Measurements from ENCODE around the gene CCDC88C.

Gene CCDC88C

GRCh38 chr14:91339671-91340369 lies 77.8 kb downstream of the CCDC88C start:
- no peaks in the 10 kb centered on the region for H3K27me3 ChIP-seq (ENCODE audit: insufficient read depth, low read length)
- H2AFZ ChIP-seq (ENCODE audit: low read length) = no peak overlapping the region
- H3K9ac ChIP-seq (ENCODE audit: low read length) = no peak overlapping the region
- no peak overlapping the region for H3K4me2 ChIP-seq (ENCODE audit: low read length)
- no peak overlapping the region for H3K4me3 ChIP-seq (ENCODE audit: low read depth, low read length, poor library complexity, severe bottlenecking)
- H3K9me2 ChIP-seq (ENCODE audit: low read depth, low read length) = no peaks in the 10 kb centered on the region
- no peak overlapping the region for H3K27ac ChIP-seq (ENCODE audit: low read depth, low read length, poor library complexity, severe bottlenecking)
- no peaks in the 10 kb centered on the region for H3F3A ChIP-seq (ENCODE audit: insufficient read depth, low read length)
- H3K9me3 ChIP-seq (ENCODE audit: low read length) = no peaks in the 10 kb centered on the region
- TF ChIP-seq, protein P1, sequence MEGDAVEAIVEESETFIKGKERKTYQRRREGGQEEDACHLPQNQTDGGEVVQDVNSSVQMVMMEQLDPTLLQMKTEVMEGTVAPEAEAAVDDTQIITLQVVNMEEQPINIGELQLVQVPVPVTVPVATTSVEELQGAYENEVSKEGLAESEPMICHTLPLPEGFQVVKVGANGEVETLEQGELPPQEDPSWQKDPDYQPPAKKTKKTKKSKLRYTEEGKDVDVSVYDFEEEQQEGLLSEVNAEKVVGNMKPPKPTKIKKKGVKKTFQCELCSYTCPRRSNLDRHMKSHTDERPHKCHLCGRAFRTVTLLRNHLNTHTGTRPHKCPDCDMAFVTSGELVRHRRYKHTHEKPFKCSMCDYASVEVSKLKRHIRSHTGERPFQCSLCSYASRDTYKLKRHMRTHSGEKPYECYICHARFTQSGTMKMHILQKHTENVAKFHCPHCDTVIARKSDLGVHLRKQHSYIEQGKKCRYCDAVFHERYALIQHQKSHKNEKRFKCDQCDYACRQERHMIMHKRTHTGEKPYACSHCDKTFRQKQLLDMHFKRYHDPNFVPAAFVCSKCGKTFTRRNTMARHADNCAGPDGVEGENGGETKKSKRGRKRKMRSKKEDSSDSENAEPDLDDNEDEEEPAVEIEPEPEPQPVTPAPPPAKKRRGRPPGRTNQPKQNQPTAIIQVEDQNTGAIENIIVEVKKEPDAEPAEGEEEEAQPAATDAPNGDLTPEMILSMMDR (IDR thresholded peaks at IDR 0.05; ENCODE audit: low read length) = no peak
- no peak for TF ChIP-seq EZH2 (IDR thresholded peaks at IDR 0.05; ENCODE audit: borderline replicate concordance, low read length)
- peaks cover 10% of the 10 kb centered on the region for H3K4me1 ChIP-seq (ENCODE audit: insufficient read depth, low read length, severe bottlenecking)
- H3K79me2 ChIP-seq (ENCODE audit: insufficient read depth, low read length) = 0 out of 2 replicates have a peak, but pooled peaks cover 5% of the 10 kb centered on the region
- H4K20me1 ChIP-seq (ENCODE audit: insufficient read depth, low read length) = no peaks in the 10 kb centered on the region
- H3K36me3 ChIP-seq (ENCODE audit: insufficient read depth, low read length) = peaks cover 94% of the 10 kb centered on the region

- Histone ChIP-seq H3K27me3 (ENCODE audit: insufficient read depth, low read length) (no peaks in the 10 kb centered on the region), H3K4me2 (ENCODE audit: low read length) (no peak overlapping the region), H3K4me3 (ENCODE audit: low read depth, low read length, poor library complexity, severe bottlenecking) (no peak overlapping the region), H3K9ac (ENCODE audit: low read length) (no peak overlapping the region), H4K20me1 (ENCODE audit: insufficient read depth, low read length) (no peaks in the 10 kb centered on the region), H3K9me3 (ENCODE audit: low read length) (no peaks in the 10 kb centered on the region), H2AFZ (ENCODE audit: low read length) (no peak overlapping the region), H3K79me2 (ENCODE audit: insufficient read depth, low read length) (0 out of 2 replicates have a peak, but pooled peaks cover 2% of the 10 kb centered on the region), H3K4me1 (ENCODE audit: insufficient read depth, low read length, severe bottlenecking) (peaks cover 4% of the 10 kb centered on the region), H3K36me3 (ENCODE audit: insufficient read depth, low read length) (peaks cover 100% of the 10 kb centered on the region), H3K9me2 (ENCODE audit: low read depth, low read length) (no peaks in the 10 kb centered on the region), H3F3A (ENCODE audit: insufficient read depth, low read length) (no peaks in the 10 kb centered on the region), H3K27ac (ENCODE audit: low read depth, low read length, poor library complexity, severe bottlenecking) (no peak overlapping the region)
- no peak for TF ChIP-seq EZH2 (IDR thresholded peaks at IDR 0.05; ENCODE audit: borderline replicate concordance, low read length)
- TF ChIP-seq, protein P1 (IDR thresholded peaks at IDR 0.05; ENCODE audit: low read length) = no peak
Observed at GRCh38 chr14:91339076-91339475, 78.5 kb downstream of the CCDC88C start.

GRCh38 chr14:91338379-91338778 lies 79.2 kb downstream of the CCDC88C start:
- Histone ChIP-seq H3K27me3 (ENCODE audit: insufficient read depth, low read length) (no peaks in the 10 kb centered on the region), H3K4me2 (ENCODE audit: low read length) (no peak overlapping the region), H3K27ac (ENCODE audit: low read depth, low read length, poor library complexity, severe bottlenecking) (no peak overlapping the region), H3K9me2 (ENCODE audit: low read depth, low read length) (no peaks in the 10 kb centered on the region), H3K4me3 (ENCODE audit: low read depth, low read length, poor library complexity, severe bottlenecking) (no peak overlapping the region), H3K9ac (ENCODE audit: low read length) (no peak overlapping the region), H3K36me3 (ENCODE audit: insufficient read depth, low read length) (peaks cover 100% of the 10 kb centered on the region), H3K9me3 (ENCODE audit: low read length) (no peaks in the 10 kb centered on the region), H3K4me1 (ENCODE audit: insufficient read depth, low read length, severe bottlenecking) (no peaks in the 10 kb centered on the region), H4K20me1 (ENCODE audit: insufficient read depth, low read length) (no peaks in the 10 kb centered on the region), H3F3A (ENCODE audit: insufficient read depth, low read length) (no peaks in the 10 kb centered on the region), H3K79me2 (ENCODE audit: insufficient read depth, low read length) (no peaks in the 10 kb centered on the region), H2AFZ (ENCODE audit: low read length) (no peak overlapping the region)
- TF ChIP-seq EZH2 (IDR thresholded peaks at IDR 0.05; ENCODE audit: borderline replicate concordance, low read length) = no peak
- TF ChIP-seq, protein P1 (IDR thresholded peaks at IDR 0.05; ENCODE audit: low read length) = no peak
